H1 (cell line): Measurements from ENCODE around the gene FLRT3. TPM values are rescaled to one million over a fixed set of nuclear protein-coding genes. Genes with fewer than 3 reads are reported as not detected.

Experiments
- RFX5 ChIP-seq: IDR thresholded peaks from 2 replicates; pipeline ENCODE4 v1.6.1; 2011; ENCODE audit warnings: low read depth, low read length, improper control_type of control experiment, borderline replicate concordance
- RNF2 ChIP-seq: fragments of 200-900, 300-1000 bp; sonication (generic); IDR thresholded peaks from 2 replicates; pipeline ENCODE4 v1.7.1; 2016; ENCODE audit warnings: borderline replicate concordance, low read depth, mild to moderate bottlenecking, antibody characterized with exemption, low read length; ENCODE audit not compliant: poor library complexity, severe bottlenecking; ENCODE audit errors: missing control alignments
- SAP30 ChIP-seq: fragments of 300-600 bp; sonication (generic); IDR thresholded peaks from 2 replicates; pipeline ENCODE4 v1.7.1; 2012; ENCODE audit warnings: low read length, moderate library complexity, mild to moderate bottlenecking, inconsistent platforms; ENCODE audit not compliant: insufficient read depth, insufficient replicate concordance
- polyA plus RNA-seq, 7 experiments: library from polyadenylated mRNA; depleted of rRNA in 3 of 7; stranded (reverse) in 5 of 7; unstranded in 2 of 7; fragments of >200 nt in 5 of 7; fragments of 200-250 nt in 2 of 7; gene quantifications; 1 replicate in 5 of 7; 2 replicates in 1 of 7; 4 replicates in 1 of 7; pipeline versions ENCODE4 v1.2.1 to v1.2.3, GENCODE V29; 2011 to 2013; ENCODE audit warnings: missing spikeins in 2 of 7, mixed read lengths in 2 of 7
- total RNA-seq: library from RNA; stranded (reverse); fragmentation: NEBNext Ultra II Directional; extraction: Animal tissue kit (Norgen Biotek cat#: 25700); gene quantifications from 2 replicates; pipeline ENCODE4 v1.2.1, GENCODE V29; 2021

Gene FLRT3
- total and polyA plus RNA-seq, 2 of the 8 experiments (the other 6 are each of a cell fraction or from before 2014, with no cell fraction given): 0.35 to 0.41 TPM

DNA sequence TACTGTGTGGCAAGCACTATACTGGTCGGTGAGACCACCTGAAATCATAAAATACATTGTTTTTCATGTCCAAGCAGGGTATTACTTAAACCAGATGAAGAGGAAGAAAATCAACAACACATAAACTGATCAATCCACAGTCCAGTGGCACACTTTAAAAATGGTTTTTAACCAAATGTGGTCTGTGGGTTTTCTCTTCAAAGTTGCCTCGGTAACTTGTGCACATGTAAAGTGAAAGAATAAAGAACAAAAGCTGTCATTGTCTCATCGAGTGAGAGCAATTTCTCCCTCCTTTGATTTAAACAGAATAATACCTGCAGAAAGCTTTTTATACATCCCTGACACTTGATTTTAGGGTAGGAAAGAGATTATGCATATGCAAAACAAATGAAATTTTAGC is 3.7 kb downstream of the FLRT3 start (continued):
- TF ChIP-seq RNF2 (no peak), SAP30 (no peak), RFX5 (no peak)
- TF ChIP-seq, all 59 proteins: peak for 0
